ENCODE data around the gene DYNLRB1.

Gene DYNLRB1

GRCh38 chr20:34534391-34535165 lies 18.4 kb downstream of the DYNLRB1 start:
- no peak for DNase-seq (ENCODE audit: low spot score)

- no peak for DNase-seq (ENCODE audit: low spot score)
These were observed 19.1 kb downstream of the DYNLRB1 start for GRCh38 chr20:34535301-34535840.

GRCh38 chr20:34535857-34536256 lies 19.6 kb downstream of the DYNLRB1 start:
- DNase-seq (ENCODE audit: low spot score) = no peak

GRCh38 chr20:34536798-34537394 lies 20.7 kb downstream of the DYNLRB1 start:
- no peak for DNase-seq (ENCODE audit: low spot score)

- DNase-seq (ENCODE audit: low spot score) = no peak
These were observed 21.4 kb downstream of the DYNLRB1 start for GRCh38 chr20:34537651-34538050.

GRCh38 chr20:34538671-34539123 lies 22.5 kb downstream of the DYNLRB1 start:
- DNase-seq (ENCODE audit: low spot score) = peak; percentile 77

- DNase-seq (ENCODE audit: low spot score) = no peak
These were observed 23.5 kb downstream of the DYNLRB1 start for GRCh38 chr20:34539756-34540155.

- no peak for DNase-seq (ENCODE audit: low spot score)
These were observed 24.5 kb downstream of the DYNLRB1 start for GRCh38 chr20:34540596-34541263.

- DNase-seq (ENCODE audit: low spot score) = no peak
These were observed 25.2 kb downstream of the DYNLRB1 start for GRCh38 chr20:34541264-34541901.

GRCh38 chr20:34541917-34542316 lies 25.7 kb downstream of the DYNLRB1 start:
- no peak for DNase-seq (ENCODE audit: low spot score)

- DNase-seq (ENCODE audit: low spot score) = no peak
These were observed 26.2 kb downstream of the DYNLRB1 start for GRCh38 chr20:34542439-34542838.

GRCh38 chr20:34543463-34544056 lies 27.3 kb downstream of the DYNLRB1 start:
- no peak for DNase-seq (ENCODE audit: low spot score)

GRCh38 chr20:34544109-34544796 lies 28.0 kb downstream of the DYNLRB1 start:
- no peak for DNase-seq (ENCODE audit: low spot score)

GRCh38 chr20:34546751-34547181 lies 30.5 kb downstream of the DYNLRB1 start:
- no peak for DNase-seq (ENCODE audit: low spot score)

- DNase-seq (ENCODE audit: low spot score) = no peak
These were observed 31.8 kb downstream of the DYNLRB1 start for GRCh38 chr20:34547844-34548613.

- DNase-seq (ENCODE audit: low spot score) = no peak
These were observed 33.2 kb downstream of the DYNLRB1 start for GRCh38 chr20:34549291-34549928.

GRCh38 chr20:34549929-34550305 lies 33.7 kb downstream of the DYNLRB1 start:
- no peak for DNase-seq (ENCODE audit: low spot score)

GRCh38 chr20:34552569-34552968 lies 36.3 kb downstream of the DYNLRB1 start:
- DNase-seq (ENCODE audit: low spot score) = no peak

GRCh38 chr20:34553366-34553867 lies 37.2 kb downstream of the DYNLRB1 start:
- DNase-seq (ENCODE audit: low spot score) = no peak

GRCh38 chr20:34557936-34558319 lies 41.7 kb downstream of the DYNLRB1 start:
- DNase-seq (ENCODE audit: low spot score) = no peak
